Fibroblast of villous mesenchyme (primary cell): ENCODE measurements around the gene ST6GAL1. TPM values are rescaled to one million over a fixed set of nuclear protein-coding genes. Genes with fewer than 3 reads are reported as not detected.
"Not testable (repeated sequence)": the region's sequence is repeated elsewhere in the genome, so short reads cannot be mapped to it uniquely, and the experiment has no call there.

Source experiments
- DNase-seq: peaks from one replicate; pipeline ENCODE4 v3.0.0-alpha.2; 2010; ENCODE audit warnings: low read depth
- H3K4me3 ChIP-seq: 2 replicates; pipeline ENCODE4 v1.5.1; 2011; ENCODE audit warnings: low read depth, mild to moderate bottlenecking, low read length
- total RNA-seq: library from RNA; depleted of rRNA; stranded (reverse); fragments of >200 nt; gene quantifications from 2 replicates; pipeline ENCODE4 v1.2.3, GENCODE V29; 2012
- TF ChIP-seq, protein P1 (sequence below): IDR thresholded peaks from 2 replicates; pipeline ENCODE4 v1.5.1; 2012; ENCODE audit warnings: low read depth, mild to moderate bottlenecking, low read length; ENCODE audit not compliant: insufficient read depth

Gene ST6GAL1
- total RNA-seq, 1 donor, result 1.3 TPM

DNA sequence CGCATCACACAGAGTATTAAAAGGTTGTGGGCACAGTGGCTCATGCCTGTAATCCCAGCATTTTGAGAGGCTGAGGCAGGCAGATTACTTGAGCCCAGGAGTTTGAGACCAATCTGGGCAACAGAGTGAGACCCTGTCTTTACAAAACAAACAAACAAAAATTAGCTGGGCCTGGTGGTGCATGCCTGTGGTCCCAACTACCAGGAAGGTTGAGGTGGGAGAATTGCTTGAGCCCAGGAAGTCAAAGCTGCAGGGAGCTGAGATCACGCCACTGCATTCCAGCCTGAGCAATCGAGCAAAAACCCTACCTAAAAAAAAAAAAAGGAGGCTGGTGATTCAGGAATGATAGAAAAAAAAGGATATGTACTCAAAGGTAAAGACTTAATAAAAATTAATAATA, 28.2 kb upstream of the ST6GAL1 start:
- H3K4me3 ChIP-seq, result no peak overlapping the region
- DNase-seq, result no peak
- TF ChIP-seq, protein P1, sequence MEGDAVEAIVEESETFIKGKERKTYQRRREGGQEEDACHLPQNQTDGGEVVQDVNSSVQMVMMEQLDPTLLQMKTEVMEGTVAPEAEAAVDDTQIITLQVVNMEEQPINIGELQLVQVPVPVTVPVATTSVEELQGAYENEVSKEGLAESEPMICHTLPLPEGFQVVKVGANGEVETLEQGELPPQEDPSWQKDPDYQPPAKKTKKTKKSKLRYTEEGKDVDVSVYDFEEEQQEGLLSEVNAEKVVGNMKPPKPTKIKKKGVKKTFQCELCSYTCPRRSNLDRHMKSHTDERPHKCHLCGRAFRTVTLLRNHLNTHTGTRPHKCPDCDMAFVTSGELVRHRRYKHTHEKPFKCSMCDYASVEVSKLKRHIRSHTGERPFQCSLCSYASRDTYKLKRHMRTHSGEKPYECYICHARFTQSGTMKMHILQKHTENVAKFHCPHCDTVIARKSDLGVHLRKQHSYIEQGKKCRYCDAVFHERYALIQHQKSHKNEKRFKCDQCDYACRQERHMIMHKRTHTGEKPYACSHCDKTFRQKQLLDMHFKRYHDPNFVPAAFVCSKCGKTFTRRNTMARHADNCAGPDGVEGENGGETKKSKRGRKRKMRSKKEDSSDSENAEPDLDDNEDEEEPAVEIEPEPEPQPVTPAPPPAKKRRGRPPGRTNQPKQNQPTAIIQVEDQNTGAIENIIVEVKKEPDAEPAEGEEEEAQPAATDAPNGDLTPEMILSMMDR, result no peak

DNA sequence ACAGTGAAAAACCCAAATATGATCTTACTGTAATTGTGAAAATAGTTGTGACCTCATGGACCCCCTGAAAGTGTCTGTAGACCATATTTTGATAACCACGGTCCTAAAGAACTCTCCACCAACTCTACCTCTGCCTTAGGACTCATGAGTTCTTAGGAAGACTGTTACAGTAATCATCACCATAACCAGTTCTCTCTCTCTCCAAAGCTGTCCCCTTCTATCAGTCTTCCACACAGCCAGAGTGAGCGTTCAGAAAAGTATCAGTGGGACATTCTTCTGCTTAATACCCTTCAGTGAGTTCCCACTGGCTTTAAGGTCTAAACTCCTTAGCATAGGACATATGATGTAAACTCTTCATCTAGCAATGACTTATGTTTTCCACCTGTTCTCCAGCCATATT, 27.6 kb upstream of the ST6GAL1 start:
- TF ChIP-seq, protein P1, result no peak

GRCh38 chr3:186903676-186904075, 26.6 kb upstream of the ST6GAL1 start:
- DNase-seq, result not testable (repeated sequence)

More for the DNA sequence above, 27.6 kb upstream of the ST6GAL1 start:
- DNase-seq, result no peak
- no peak overlapping the region for H3K4me3 ChIP-seq

GRCh38 chr3:186907075-186907474, 23.3 kb upstream of the ST6GAL1 start:
- DNase-seq, H3K4me3 ChIP-seq: not testable (repeated sequence)

More at GRCh38 chr3:186903676-186904075, 26.6 kb upstream of the ST6GAL1 start:
- H3K4me3 ChIP-seq, result not testable (repeated sequence)

GRCh38 chr3:186909078-186909853, 21.1 kb upstream of the ST6GAL1 start:
- H3K4me3 ChIP-seq, result no peak overlapping the region
- no peak for DNase-seq
- TF ChIP-seq, protein P1, result no peak

GRCh38 chr3:186915806-186916796, 14.2 kb upstream of the ST6GAL1 start:
- no peak overlapping the region for H3K4me3 ChIP-seq
- no peak for DNase-seq
- TF ChIP-seq, protein P1, result no peak

- H3K4me3 ChIP-seq, result no peak overlapping the region
- no peak for DNase-seq
- TF ChIP-seq, protein P1, result no peak
These were observed 12.6 kb upstream of the ST6GAL1 start for GRCh38 chr3:186917512-186918312.
